ENCODE results near the gene ARL6.
A peak's percentile ranks its signal among the peaks of the same experiment; 100 is the strongest.

ARL6 gene

DNA sequence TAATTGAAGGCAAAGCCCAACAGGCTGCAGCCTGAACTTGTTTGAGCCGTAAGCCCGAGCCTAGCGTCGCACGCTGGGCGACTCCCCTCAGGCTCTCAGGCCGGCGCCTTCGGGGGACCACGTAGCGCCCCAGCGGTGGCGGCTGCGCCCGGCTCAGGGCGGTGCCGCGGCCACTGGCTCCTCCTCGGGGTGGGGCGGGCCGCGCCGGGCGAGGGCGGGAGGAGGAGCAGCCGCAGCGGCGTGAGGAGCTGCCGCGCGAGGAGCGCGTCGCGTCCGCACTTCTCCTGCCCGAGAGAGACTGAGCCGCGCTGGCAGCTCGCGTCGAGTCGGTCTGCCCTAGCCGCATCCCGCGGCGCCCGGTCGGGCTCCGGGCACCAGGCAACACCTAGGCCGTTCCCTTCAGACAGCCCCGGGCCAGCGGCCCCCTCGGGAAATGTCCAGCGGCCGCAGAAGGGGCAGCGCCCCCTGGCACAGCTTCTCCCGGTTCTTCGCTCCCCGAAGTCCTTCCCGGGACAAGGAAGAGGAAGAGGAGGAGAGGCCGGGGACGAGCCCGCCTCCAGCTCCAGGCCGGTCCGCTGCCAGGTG lies 57.3 kb downstream of the ARL6 start, which contains the start of gene CRYBG3:
TSS of gene CRYBG3 (plus strand) at position 238 of the 585 bp plus-strand sequence. CDS start at position 434, 196 bp downstream.
- FAIRE-seq = no peak
- TF ChIP-seq, protein P1, sequence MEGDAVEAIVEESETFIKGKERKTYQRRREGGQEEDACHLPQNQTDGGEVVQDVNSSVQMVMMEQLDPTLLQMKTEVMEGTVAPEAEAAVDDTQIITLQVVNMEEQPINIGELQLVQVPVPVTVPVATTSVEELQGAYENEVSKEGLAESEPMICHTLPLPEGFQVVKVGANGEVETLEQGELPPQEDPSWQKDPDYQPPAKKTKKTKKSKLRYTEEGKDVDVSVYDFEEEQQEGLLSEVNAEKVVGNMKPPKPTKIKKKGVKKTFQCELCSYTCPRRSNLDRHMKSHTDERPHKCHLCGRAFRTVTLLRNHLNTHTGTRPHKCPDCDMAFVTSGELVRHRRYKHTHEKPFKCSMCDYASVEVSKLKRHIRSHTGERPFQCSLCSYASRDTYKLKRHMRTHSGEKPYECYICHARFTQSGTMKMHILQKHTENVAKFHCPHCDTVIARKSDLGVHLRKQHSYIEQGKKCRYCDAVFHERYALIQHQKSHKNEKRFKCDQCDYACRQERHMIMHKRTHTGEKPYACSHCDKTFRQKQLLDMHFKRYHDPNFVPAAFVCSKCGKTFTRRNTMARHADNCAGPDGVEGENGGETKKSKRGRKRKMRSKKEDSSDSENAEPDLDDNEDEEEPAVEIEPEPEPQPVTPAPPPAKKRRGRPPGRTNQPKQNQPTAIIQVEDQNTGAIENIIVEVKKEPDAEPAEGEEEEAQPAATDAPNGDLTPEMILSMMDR (IDR thresholded peaks at IDR 0.05; ENCODE audit: insufficient read depth, missing control alignments) = no peak
- peak; percentile 24 for DNase-seq (ENCODE audit: insufficient read length, low spot score)

DNA sequence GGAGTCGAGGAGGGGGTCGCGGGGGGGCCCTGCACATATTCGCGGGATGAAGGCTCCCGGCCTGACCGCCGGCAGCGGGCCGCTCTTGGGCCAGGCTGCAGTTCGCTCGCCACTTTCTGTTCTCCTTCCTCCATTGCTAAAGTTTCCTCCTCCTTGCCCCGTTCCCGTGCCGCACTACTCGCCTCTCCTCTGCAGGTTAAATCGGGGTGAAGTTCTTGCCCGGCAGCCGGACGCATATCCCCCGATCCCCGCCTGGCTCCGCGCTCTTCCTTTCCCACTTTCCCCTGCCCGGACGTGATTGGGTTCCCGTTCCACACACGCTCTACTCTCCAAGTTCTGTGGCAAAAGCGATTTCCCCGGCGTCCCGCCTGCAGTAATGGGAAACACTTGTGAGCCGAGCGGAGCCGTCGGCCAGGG lies 57.8 kb downstream of the ARL6 start:
- DNase-seq (ENCODE audit: insufficient read length, low spot score) = no peak
- TF ChIP-seq, protein P1 (IDR thresholded peaks at IDR 0.05; ENCODE audit: insufficient read depth, missing control alignments) = no peak

DNA sequence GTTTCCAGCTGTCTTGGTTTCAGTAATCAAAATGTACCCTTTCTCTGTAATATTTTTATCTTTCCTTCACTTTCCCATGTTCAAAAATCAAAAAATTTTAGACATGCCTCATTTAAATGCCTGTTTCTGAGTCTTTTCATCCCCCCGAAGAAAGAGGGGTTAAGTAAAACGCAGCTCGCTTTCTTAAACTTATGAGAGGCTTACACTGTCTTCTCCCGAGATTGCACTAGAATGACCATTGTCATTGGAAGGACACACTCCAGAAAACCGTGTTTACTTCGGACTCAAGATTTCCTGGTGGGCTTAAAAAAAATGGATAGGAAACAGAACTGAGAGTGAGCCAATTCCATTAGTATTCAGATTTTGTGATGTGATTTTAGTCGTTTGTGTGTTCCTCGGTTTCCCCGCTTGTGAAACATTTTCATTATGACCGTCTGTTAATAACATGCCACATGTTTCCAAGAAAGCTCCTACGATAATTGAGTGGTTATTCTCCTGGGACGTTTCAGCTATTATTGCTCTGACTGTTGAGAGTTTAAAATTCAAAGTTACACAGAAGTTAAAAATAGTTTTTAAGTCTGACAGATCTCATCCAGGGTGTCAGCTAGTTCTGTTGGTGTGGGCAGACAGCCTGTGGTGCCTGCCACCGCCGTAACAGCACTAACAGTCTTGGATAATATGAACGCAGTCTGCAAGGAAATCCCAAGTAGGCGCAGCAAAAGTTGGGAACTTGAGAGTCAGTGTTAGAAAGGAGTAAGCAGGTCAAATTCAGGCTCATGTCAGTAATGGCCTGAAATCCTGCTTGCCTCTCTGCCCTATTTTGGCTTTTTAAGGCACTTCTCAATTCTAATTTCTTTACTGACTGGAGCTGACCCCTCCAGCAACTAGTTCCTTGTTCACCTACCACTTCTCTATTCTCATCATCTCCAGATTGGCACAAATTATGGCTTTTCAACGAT lies 58.8 kb downstream of the ARL6 start:
- TF ChIP-seq, protein P1 (IDR thresholded peaks at IDR 0.05; ENCODE audit: insufficient read depth, missing control alignments) = no peak
- DNase-seq (ENCODE audit: insufficient read length, low spot score) (no peak), FAIRE-seq (no peak)

More for the DNA sequence above, 57.8 kb downstream of the ARL6 start:
- FAIRE-seq = no peak

DNA sequence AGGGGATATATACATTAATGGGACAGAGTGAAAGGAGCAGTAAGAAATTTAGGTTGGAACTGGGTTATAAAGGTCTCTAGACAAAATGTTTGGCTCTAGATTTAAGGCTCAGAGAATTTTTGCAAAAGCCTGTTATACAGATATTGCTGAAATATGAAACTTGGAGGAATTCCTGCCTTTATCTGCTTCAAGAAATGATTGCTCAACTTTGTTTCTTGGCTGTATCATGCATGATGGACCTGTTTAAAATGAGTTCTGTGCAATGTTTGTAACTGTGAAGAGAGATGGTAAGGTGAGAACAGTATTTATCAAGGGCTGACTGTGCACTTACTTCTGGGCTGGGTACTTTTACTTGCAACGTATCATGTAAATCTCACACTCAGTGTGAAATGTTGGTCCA lies 60.5 kb downstream of the ARL6 start:
- DNase-seq (ENCODE audit: insufficient read length, low spot score) (no peak), FAIRE-seq (no peak)
- TF ChIP-seq, protein P1 (IDR thresholded peaks at IDR 0.05; ENCODE audit: insufficient read depth, missing control alignments) = no peak

DNA sequence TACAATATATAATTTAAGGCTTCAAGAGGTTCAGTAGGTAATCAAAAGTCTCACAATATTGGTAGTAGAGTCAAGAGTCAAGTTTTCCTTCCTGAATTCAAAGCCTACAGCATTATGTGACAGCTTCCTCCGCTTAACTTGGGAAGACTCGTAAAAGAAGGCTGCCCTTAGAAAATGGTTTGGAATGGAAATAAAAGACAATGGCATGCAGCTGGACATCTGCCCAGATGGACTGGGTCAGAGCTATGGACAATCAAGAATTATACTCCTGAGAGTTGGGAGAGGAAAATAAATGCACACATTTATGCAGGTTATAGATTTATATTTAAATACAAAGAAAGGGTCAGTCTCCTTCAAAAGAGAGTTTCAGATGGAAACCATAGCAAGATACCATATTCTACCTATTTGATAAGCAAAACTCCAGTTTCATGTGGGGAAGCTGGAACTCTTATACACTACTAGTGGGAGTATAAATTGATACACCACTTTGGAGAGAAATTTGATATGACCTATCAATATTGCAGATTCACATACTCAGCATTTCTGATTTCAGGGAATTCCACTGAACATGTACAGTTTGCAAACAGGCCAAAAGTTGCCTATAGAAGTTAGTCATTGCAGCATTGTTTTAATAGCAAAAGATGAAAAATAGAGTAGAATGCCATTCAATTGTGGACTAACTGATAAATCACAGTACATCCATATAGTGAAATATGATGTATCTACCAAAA lies 63.3 kb downstream of the ARL6 start:
- FAIRE-seq (no peak), DNase-seq (ENCODE audit: insufficient read length, low spot score) (no peak)
- TF ChIP-seq, protein P1 (IDR thresholded peaks at IDR 0.05; ENCODE audit: insufficient read depth, missing control alignments) = no peak

DNA sequence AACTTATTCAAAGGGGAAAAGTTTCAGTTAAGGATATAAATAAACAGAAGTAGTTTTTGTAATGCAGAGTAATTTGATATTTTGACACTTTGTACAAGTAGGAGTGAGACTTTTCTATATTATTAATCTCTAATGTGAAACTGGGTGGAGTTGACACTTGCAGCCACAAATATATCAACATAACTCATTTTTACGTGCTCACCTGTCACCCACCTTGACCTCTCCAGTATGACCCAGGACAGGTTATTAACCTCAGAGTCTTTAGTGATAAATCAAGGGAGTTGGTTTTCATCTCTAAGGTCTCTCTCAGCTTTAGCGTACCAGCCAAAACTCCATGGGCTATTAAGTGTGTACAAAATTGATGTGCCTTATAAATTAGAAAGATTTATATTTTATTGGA lies 64.6 kb downstream of the ARL6 start:
- FAIRE-seq (no peak), DNase-seq (ENCODE audit: insufficient read length, low spot score) (no peak)
- TF ChIP-seq, protein P1 (IDR thresholded peaks at IDR 0.05; ENCODE audit: insufficient read depth, missing control alignments) = no peak
